Thyroid gland (tissue), 4 donors: Measurements from ENCODE around the gene ZNF200. TPM values are rescaled to one million over a fixed set of nuclear protein-coding genes. Genes with fewer than 3 reads are reported as not detected.

ENCODE experiments used
- DNase-seq, 2 donors: peaks; one replicate each; pipeline ENCODE4 v3.0.0-alpha.2; 2019
- H3K27ac ChIP-seq, 3 donors: fragments of 200-600 bp; sonication (generic); 1 replicate in 2 of 3; 2 replicates in 1 of 3; pipeline ENCODE4 v1.5.1; 2016 to 2019; ENCODE audit warnings: mild to moderate bottlenecking in 1 of 3, moderate library complexity in 1 of 3
- H3K27me3 ChIP-seq: fragments of 200-600 bp; sonication (generic); one replicate; pipeline ENCODE4 v1.5.1; 2019
- H3K36me3 ChIP-seq, 2 donors: fragments of 200-600 bp; sonication (generic); one replicate each; pipeline ENCODE4 v1.5.1; 2016 to 2019
- H3K4me1 ChIP-seq, 2 donors: fragments of 200-600 bp; sonication (generic); one replicate each; pipeline ENCODE4 v1.5.1; 2017 to 2019
- H3K4me3 ChIP-seq, 3 donors: fragments of 200-600 bp; sonication (generic); replicated peaks in 1 of 3; 1 replicate in 2 of 3; 2 replicates in 1 of 3; pipeline ENCODE4 v1.5.1; 2016; ENCODE audit warnings: mild to moderate bottlenecking in 1 of 3
- H3K9me3 ChIP-seq: fragments of 200-600 bp; sonication (generic); one replicate; pipeline ENCODE4 v1.5.1; 2017
- CTCF ChIP-seq, 6 experiments: fragments of 200-600 bp in 3 of 6; fragments of 450-650 bp in 3 of 6; sonication (generic) in 3 of 6; IDR thresholded peaks; one replicate each; pipeline ENCODE4 v1.5.1; 2016 to 2019; ENCODE audit warnings: antibody characterized with exemption in 6 of 6, mild to moderate bottlenecking in 2 of 6, inconsistent platforms in 1 of 6, moderate library complexity in 1 of 6
- POLR2A ChIP-seq, 2 donors: fragments of 450-650 bp; IDR thresholded peaks; one replicate each; pipeline ENCODE4 v1.6.1; 2017; ENCODE audit warnings: antibody characterized with exemption in 2 of 2, mild to moderate bottlenecking in 2 of 2, moderate library complexity in 1 of 2
- WGBS, 2 donors: methylation state at CpG; one replicate each; pipeline ENCODE4 v1.1.5; 2017; 5-methylcytosine and 5-hydroxymethylcytosine counted together
- intact Hi-C: fragments of 100-400 bp; cut with DNase I; formaldehyde crosslinking; loops from one replicate; pipeline ENCODE4 v1.15.1; 2023
- total RNA-seq, 4 donors: library from RNA; depleted of rRNA; stranded (reverse); fragments of >200 nt; gene quantifications; one replicate each; pipeline ENCODE4 v1.2.3, GENCODE V29; 2016

Gene ZNF200
- total RNA-seq, 4 donors from 2014 or later, result 6.4 to 10.8 (median 9.4) TPM

- no peak overlapping the region for H3K27ac ChIP-seq
- 43 to 80% methylated on average over 1 of the region's 1 CpG for WGBS, 2 donors
- TF ChIP-seq POLR2A (IDR thresholded peaks at IDR 0.05) (no peak), CTCF (IDR thresholded peaks at IDR 0.05) (no peak)
- intact Hi-C loops, result no loop called here
- no peak overlapping the region for H3K4me3 ChIP-seq
- peaks cover 0 to 6% of the 10 kb centered on the region in 2 donors for H3K36me3 ChIP-seq
- no peak for DNase-seq
- no peaks in the 10 kb centered on the region for H3K9me3 ChIP-seq
- H3K4me1 ChIP-seq, result peaks cover 0 to 10% of the 10 kb centered on the region in 2 donors
- H3K27me3 ChIP-seq, result no peaks in the 10 kb centered on the region
Measured at GRCh38 chr16:3268294-3268693, 33.3 kb upstream of the ZNF200 start.

GRCh38 chr16:3266873-3267537 is 32.0 kb upstream of the ZNF200 start:
- Histone ChIP-seq H3K27ac (no peak overlapping the region), H3K27me3 (no peaks in the 10 kb centered on the region), H3K36me3 (peaks cover 0 to 6% of the 10 kb centered on the region in 2 donors), H3K9me3 (no peaks in the 10 kb centered on the region), H3K4me1 (peaks cover 0 to 10% of the 10 kb centered on the region in 2 donors), H3K4me3 (no peak overlapping the region)
- WGBS, 2 donors, result 57 to 66% methylated on average over 5 of the region's 5 CpGs
- intact Hi-C loops, result no loop called here
- TF ChIP-seq CTCF (IDR thresholded peaks at IDR 0.05) (peak in 4 of 6 experiments; percentile 36 to 50 (median 40)), POLR2A (IDR thresholded peaks at IDR 0.05) (no peak)
- DNase-seq, result peak; percentile 19 to 26

GRCh38 chr16:3264137-3265036 is 29.4 kb upstream of the ZNF200 start:
- WGBS, 2 donors, result 2 to 6% methylated on average over 31 to 34 of the region's 77 CpGs
- no peaks in the 10 kb centered on the region for H3K27me3 ChIP-seq
- intact Hi-C loops, result no loop called here
- peaks cover 0 to 6% of the 10 kb centered on the region in 2 donors for H3K36me3 ChIP-seq
- no peaks in the 10 kb centered on the region for H3K9me3 ChIP-seq
- H3K27ac ChIP-seq, result peak overlapping the region; percentile 91 to 93 (median 92)
- DNase-seq, result peak; percentile 98
- peak in 1 of 2 donors; percentile 83 for TF ChIP-seq POLR2A (IDR thresholded peaks at IDR 0.05)
- peak in 3 of 6 experiments; percentile 25 to 43 (median 26) for TF ChIP-seq CTCF (IDR thresholded peaks at IDR 0.05)
- H3K4me1 ChIP-seq, result peaks cover 0 to 10% of the 10 kb centered on the region in 2 donors
- peak overlapping the region; percentile 33 to 94 (median 58) for H3K4me3 ChIP-seq

- intact Hi-C loops, result no loop called here
Measured at GRCh38 chr16:3262517-3262916, 27.6 kb upstream of the ZNF200 start.

More at GRCh38 chr16:3262517-3262916, 27.6 kb upstream of the ZNF200 start:
- no peak overlapping the region for H3K4me3 ChIP-seq
- no peak for DNase-seq
- H3K4me1 ChIP-seq, result peaks cover 0 to 10% of the 10 kb centered on the region in 2 donors
- 92 to 93% methylated on average over 4 of the region's 4 CpGs for WGBS, 2 donors
- no peaks in the 10 kb centered on the region for H3K9me3 ChIP-seq
- H3K27me3 ChIP-seq, result no peaks in the 10 kb centered on the region
- no peaks in the 10 kb centered on the region for H3K36me3 ChIP-seq
- TF ChIP-seq CTCF (IDR thresholded peaks at IDR 0.05) (no peak), POLR2A (IDR thresholded peaks at IDR 0.05) (no peak)
- H3K27ac ChIP-seq, result no peak overlapping the region
